SHP77 (cell line): ENCODE data around the gene ARMC6.
"Not testable (repeated sequence)": the region's sequence is repeated elsewhere in the genome, so short reads cannot be mapped to it uniquely, and the experiment has no call there.

Source experiments
- DNase-seq, 2 experiments: peaks; one replicate each; lab custom pipeline; 2025; lab: John Stamatoyannopoulos, UW

Gene ARMC6

GRCh38 chr19:19074196-19074882, 40.9 kb downstream of the ARMC6 start:
- DNase-seq: no peak

- DNase-seq: no peak
These were observed 41.7 kb downstream of the ARMC6 start for GRCh38 chr19:19075126-19075525.

- no peak for DNase-seq
These were observed 43.1 kb downstream of the ARMC6 start for GRCh38 chr19:19076476-19076875.

GRCh38 chr19:19077103-19077502, 43.7 kb downstream of the ARMC6 start:
- no peak for DNase-seq

- DNase-seq: no peak
These were observed 45.4 kb downstream of the ARMC6 start for GRCh38 chr19:19078801-19079200.

- no peak for DNase-seq
These were observed 46.2 kb downstream of the ARMC6 start for GRCh38 chr19:19079571-19079970.

GRCh38 chr19:19081642-19082151, 48.3 kb downstream of the ARMC6 start:
- no peak for DNase-seq

- no peak for DNase-seq
These were observed 50.2 kb downstream of the ARMC6 start for GRCh38 chr19:19083413-19084178.

GRCh38 chr19:19087676-19088075, 54.3 kb downstream of the ARMC6 start:
- DNase-seq: no peak

GRCh38 chr19:19094513-19094912, 61.1 kb downstream of the ARMC6 start:
- no peak for DNase-seq

- no peak for DNase-seq
These were observed 62.3 kb downstream of the ARMC6 start for GRCh38 chr19:19095691-19096090.

- DNase-seq: no peak
These were observed 63.5 kb downstream of the ARMC6 start for GRCh38 chr19:19096641-19097627.

- no peak for DNase-seq
These were observed 64.8 kb downstream of the ARMC6 start for GRCh38 chr19:19098084-19098702.

GRCh38 chr19:19098703-19099632, 65.6 kb downstream of the ARMC6 start:
- no peak for DNase-seq

GRCh38 chr19:19101540-19101939, 68.1 kb downstream of the ARMC6 start:
- no peak for DNase-seq

- not testable (repeated sequence) for DNase-seq
These were observed 69.2 kb downstream of the ARMC6 start for GRCh38 chr19:19102566-19102965.

- DNase-seq: no peak
These were observed 69.8 kb downstream of the ARMC6 start for GRCh38 chr19:19103167-19103566.

- peak; percentile 65 to 86 for DNase-seq
These were observed 72.1 kb downstream of the ARMC6 start for GRCh38 chr19:19105365-19106055.

- DNase-seq: peak in 1 of 2 experiments; percentile 48
These were observed 72.7 kb downstream of the ARMC6 start for GRCh38 chr19:19106056-19106551.

- DNase-seq: not testable (repeated sequence)
These were observed 73.5 kb downstream of the ARMC6 start for GRCh38 chr19:19106938-19107337.
